HG02840 (cell line): Measurements from ENCODE around the gene RPP25L.

Experiments
- ATAC-seq: cut with Tn5 transposase; IDR thresholded peaks from one replicate; pipeline ENCODE4 v1.9.1; 2021; ENCODE audit warnings: mild to moderate bottlenecking, moderate library complexity, moderate number of reproducible peaks; ENCODE audit not compliant: unreplicated experiment, low FRiP score

RPP25L gene

DNA sequence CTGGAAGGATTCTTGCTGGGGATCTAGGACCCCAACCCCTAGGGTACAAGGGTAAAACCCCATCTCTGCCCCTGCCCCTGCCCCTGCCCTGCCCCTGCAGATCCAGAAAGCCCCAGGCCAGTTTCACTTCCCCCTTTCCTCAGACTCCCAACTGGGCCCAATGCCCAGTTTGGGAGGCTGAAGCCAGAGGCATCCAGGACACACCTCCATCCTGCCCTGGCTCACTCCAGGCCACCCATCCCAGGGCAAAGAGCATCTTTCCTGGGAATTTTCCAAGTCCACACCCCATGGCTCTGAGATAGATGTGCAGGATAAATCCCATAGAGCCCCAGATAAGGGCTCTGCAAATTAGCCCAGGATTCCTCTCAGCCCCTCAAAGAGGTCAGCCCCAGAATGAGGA, 39.8 kb downstream of the RPP25L start:
- ATAC-seq = no peak

DNA sequence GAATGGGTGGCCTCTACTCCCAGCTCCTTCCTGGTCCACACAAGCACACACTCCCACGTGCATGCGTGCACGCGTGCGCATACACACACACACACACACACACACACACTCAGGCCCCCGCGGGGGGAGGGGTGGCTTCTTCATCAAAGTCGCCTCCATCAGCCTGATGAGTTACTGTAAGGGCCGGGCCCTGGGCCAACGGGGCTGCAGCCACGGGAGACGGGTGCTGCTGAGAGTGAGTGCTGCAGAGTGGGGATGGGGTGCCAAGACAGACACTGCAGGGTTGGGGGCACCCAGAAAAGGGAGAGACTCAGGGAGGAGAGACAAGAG, 40.5 kb downstream of the RPP25L start:
- no peak for ATAC-seq

DNA sequence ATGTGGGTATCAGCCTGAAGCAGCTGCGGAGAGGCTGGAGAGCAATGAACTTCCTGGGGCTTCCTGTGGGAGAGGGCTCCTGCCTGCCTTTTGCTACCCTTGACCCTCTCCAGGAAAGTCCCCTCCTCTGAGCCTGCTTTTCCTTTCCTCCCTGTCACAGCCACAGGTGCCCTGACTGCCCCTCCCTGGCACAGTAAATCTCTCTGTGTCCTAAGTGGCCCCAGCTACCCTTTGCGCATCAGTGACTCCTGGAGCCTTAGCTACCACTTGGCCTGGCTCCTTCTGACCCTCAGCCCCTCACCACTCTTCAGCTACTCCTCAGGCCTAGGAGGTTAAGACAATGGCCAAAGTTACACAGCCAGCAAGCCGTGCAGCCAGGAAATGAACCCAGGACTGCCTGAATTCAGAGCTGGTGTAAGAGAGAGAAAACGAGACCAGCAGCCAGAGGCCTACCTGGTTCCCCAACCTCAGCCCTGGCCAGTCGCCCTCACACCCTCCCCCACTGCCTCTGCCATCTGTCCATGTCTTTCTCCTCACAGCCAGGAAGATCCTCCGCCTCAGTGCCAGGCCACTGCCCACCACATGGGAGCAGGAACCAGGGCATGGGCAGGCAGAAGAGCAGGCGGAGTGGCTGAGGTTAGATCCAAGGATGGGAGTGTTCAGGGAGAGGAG, 41.0 kb downstream of the RPP25L start:
- ATAC-seq = no peak

DNA sequence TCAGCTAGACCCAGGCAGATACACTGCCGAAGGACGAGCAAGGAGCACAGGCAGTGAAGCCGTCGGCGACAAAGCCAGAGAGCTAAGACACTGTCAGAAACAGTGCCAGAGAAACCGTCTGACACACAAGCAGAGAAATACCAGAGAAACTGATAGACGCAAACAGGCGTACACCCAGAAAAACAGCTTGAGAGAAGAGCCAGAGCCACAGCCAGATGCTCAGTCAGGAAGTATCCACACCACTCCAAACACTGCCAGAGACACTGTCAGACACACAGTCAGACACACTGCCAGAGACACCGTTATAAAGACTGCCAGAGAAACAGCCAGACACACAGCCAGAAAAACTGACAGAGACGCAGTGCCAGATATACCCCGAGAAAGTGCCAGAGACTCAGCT, 41.5 kb downstream of the RPP25L start:
- ATAC-seq = no peak

DNA sequence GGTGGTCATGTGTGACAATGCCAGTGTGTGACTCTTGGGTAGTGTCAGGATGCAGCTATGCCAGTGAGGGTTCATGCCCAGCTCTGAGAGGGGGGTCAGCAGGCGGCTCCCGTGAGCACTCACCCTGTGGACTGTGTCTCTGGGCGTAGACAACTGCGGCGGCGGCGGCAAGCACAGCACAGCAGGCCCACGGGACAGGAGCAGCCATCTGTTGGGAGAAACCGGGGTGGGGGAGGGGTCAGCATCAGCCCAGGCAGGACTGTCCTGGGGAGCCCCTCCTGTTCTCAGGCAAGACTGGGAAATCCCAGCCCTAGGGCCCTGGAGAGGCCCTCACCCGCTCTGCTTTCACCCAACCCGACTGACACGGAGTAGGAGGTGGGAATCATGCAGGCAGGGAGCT, 43.1 kb downstream of the RPP25L start:
- no peak for ATAC-seq

DNA sequence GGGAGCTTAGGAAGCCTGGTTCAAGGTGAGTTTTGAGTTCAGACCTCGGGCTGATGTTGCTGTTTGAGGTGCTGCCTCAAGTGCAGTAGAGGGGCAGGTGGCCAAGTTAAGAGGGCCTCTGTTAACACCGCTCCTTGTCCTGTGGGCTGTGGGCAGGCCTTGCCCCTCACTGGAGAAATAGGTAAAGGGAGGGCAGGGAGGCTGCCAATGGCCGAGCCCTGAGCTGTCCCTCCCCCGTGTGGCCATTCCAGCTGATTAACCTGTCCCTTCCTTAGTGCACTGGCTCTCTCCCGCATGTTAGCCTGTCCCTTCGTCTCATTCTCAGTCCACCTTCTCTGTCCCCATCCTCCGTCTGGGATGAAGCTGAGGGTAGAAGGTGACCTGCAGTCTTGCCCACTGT, 43.8 kb downstream of the RPP25L start:
- no peak for ATAC-seq

DNA sequence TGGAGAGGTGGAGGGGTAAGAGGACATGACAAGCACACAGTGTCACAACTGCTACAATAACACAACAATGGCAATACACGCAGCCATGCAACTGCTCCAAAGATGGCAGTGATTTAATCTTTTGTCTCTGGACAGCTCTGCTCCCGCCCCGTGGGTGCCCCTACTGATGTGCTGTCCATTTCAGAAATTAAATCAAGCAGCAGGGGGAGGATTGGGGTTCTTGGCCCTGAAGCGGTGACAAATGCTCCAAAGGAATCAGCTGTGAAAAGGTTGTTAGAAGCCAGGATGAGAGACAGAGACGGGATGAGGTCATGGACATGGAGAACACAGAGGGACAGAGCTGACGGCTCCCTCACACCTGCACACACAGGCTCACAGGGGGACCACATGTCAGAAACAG, 44.9 kb downstream of the RPP25L start:
- no peak for ATAC-seq

DNA sequence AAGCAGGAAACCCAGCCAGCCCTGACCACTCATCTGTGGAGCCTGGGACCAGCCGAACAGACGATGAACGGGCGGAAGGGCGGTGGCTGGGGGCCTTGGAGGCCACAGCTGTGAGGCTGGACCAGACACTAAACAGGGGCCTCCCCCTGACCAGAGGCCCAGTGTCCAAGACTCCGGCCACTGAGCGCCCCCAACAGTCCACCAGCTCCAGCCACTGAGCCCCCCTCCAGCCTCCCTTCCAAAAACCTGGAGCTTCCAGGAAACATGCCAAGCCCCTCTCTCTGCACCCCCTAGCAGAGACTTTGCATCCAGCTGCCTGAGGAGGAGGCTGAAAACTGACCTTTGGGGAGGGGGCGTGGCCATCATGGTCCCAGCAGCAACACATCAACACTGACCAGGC, 45.6 kb downstream of the RPP25L start:
- no peak for ATAC-seq

DNA sequence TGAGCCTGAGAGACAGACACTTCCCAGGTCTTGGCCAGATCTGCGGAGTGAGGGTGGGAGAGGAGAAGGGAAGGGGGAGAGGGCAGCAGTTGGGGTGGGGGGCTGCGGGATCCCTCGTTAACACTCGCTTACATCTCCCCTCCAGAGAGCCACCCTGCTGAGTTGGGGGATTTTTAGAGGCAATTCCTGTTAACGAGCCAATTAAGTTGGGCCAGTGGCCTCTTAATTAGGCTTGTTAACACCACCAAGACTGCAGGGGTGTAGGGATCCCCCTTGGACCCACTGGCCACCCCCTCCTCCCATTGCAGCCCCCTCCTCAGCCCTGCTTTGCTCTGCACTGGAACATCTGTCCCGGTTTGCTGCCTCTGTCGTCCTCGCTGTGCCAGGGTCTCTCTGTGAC, 46.0 kb downstream of the RPP25L start:
- ATAC-seq = no peak

DNA sequence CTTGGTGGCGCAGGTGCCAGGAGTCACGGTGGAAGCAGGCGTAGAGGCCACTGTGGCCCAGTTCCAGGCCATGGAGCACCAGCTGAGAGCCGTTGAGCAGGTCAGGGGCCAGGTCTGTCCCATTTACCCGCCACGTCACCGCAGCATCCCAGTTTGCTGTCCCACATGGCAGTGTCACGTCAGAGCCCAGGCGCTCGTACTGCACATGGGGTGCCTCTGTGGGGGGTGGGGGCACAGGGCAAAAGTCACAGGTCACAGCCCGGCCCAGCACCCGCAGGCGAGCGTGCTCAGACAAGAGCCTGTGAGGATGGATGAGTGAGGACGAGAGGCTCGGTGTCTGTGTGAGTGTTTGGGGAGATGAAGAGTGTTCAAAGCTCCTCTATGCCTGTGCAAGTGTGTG, 47.3 kb downstream of the RPP25L start:
- no peak for ATAC-seq

DNA sequence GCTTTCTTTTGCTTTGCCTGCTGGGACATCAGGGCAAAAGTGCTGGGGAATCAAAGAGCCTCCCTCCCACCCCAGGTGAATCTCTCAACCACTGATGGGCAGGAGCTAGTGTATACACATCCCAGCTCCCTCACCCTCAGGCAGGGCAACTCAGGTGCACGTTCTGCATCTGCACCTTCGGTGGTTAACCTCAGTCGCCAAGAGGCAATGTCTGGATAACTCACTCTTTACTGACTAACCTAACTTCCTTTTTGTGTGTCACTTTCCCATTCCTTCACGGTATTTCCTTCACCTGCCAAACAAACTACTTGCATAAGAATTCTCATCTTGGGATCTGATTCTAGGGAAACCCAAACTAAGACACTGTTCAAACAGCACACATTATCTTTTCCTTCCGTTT, 48.6 kb downstream of the RPP25L start:
- ATAC-seq = no peak

DNA sequence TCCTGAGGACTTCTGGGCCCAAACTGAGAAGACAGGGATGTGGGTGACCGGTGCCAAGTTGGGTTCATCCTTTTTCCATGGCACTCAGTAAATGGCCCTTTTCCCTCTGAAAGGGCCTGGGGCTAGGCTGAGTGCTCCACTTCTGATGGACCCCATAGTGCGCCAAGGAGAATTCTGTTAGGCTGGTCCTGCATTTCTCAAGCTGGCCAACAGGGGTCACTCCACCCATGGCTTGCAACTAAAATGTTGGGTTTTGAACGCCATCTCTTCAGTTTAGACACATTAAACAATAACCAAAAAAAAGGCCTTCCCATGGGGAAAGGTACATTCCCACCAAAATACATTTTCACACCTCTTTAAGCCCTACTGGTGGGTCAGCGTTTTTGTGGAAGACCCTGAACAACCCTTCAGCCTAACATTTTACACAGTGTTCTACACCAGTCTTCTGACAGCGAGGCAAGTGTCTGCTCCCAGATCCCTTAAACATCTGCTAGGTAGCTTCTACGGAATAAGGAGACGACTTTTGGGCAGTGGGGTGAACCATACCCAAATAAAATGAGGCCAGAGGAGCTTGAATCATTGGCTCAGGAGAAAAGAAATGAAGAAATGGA, 49.7 kb downstream of the RPP25L start:
- ATAC-seq = no peak

DNA sequence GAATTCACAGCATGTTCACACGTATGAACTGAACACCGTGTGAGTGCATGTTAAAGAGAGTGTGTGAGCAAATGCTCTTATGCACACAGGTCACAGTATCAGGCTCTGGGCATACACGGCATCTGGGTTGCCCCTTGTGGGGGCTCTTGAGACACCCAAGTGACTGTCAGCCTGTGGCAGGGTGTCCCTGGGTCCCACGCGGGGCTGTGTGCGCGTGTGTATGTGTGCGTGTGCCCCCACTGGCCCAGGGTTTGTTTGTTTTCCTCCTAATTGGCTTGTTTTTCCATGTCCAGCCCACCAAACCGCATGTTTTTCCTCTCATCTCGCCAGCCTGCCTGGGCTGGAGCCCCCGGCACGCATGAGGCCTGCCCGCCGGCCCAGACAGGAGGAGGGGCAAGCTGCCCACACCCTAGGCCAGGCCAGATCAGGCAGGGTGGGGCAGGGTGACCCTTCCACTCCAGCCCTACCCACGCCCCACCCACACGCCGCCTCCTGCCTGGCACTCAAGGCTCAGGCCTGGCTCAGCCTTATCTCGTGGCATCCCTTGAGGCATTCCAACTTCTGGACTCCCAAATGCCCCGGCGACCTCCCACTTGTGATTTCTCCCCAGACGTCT, 51.2 kb downstream of the RPP25L start:
- ATAC-seq = no peak
